Measurements from ENCODE around the gene EFS.

Gene EFS

DNA sequence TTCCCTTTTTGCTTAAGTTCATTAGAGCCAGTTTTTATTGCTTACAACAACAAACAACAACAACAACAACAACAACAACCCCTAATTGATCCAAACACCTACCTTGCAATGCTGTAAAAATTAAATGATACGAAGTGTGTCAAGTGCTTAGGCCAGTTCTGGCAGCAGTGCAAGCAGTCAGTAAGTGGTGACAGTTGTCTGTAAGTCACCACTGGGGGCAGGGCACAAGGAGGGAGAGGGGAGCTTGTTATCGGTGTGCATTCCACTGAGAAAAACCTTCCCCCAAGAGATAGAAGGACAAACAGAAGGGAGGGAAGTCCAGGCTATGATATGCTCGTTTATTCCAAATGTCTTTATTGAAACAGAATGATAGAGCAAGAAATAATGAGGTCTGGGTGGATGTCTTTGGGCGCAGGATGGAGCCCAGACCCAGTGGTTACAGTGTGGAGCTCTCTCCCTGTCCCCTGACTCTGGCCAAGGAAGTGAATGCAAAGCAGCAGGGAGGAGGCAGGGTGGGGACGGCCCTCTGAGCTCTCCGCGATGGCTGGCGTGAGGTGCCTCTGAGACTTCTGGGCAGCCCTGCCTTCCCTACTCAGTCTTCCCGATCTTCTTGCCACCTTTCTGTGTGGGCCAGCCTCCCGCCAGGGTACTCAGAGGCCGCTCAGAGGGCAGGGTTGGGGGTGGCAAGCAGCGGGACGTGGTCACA lies 18.8 kb downstream of the EFS start:
- no peak overlapping the region for H3K4me3 ChIP-seq (ENCODE audit: low read depth, low read length)
- DNase-seq (ENCODE audit: low read depth, low spot score) = no peak
- CTCF ChIA-PET = interaction anchor here (1.2 to 2.6 kb wide), 10 partner anchors 8 to 37 kb away, joined by 3 to 12 read pairs (median 7); no protein-coding TSS in a partner anchor
- TF ChIP-seq, protein P1, sequence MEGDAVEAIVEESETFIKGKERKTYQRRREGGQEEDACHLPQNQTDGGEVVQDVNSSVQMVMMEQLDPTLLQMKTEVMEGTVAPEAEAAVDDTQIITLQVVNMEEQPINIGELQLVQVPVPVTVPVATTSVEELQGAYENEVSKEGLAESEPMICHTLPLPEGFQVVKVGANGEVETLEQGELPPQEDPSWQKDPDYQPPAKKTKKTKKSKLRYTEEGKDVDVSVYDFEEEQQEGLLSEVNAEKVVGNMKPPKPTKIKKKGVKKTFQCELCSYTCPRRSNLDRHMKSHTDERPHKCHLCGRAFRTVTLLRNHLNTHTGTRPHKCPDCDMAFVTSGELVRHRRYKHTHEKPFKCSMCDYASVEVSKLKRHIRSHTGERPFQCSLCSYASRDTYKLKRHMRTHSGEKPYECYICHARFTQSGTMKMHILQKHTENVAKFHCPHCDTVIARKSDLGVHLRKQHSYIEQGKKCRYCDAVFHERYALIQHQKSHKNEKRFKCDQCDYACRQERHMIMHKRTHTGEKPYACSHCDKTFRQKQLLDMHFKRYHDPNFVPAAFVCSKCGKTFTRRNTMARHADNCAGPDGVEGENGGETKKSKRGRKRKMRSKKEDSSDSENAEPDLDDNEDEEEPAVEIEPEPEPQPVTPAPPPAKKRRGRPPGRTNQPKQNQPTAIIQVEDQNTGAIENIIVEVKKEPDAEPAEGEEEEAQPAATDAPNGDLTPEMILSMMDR (IDR thresholded peaks at IDR 0.05; ENCODE audit: insufficient read depth, low read length, missing control alignments) = no peak
- POLR2A ChIA-PET = interaction anchor here (0.7 kb wide), 1 partner anchor 9 kb away, joined by 3 read pairs; no protein-coding TSS in a partner anchor

DNA sequence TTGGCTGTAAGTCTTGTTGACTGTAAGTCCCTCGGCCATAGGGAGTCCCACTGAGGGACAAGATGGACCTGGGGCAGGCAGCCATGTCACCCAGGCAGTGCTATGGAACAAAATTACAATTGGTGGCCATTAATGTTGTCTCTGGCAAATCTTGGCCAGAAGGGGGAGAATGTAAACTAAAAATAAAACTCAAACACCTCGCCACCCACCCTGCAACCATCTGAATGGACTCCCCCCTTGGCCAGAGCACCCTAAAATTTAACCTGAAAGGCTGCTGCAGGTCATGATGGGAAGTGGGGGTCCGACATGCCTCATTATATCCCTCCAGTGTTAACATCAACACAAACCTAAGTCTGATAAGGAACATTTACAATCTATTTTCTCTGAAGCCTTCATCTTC lies 20.5 kb downstream of the EFS start:
- ChIA-PET CTCF (interaction anchor here (0.7 to 2.6 kb wide), 11 partner anchors 9 to 36 kb away, joined by 3 to 12 read pairs (median 5); partner anchors contain the start of gene SLC22A17), POLR2A (interaction anchor here (1.3 kb wide), 1 partner anchor 8 kb away, joined by 4 read pairs; the partner anchor contains the start of gene SLC22A17)
- TF ChIP-seq, protein P1 (IDR thresholded peaks at IDR 0.05; ENCODE audit: insufficient read depth, low read length, missing control alignments) = no peak
- DNase-seq (ENCODE audit: low read depth, low spot score) = no peak
- no peak overlapping the region for H3K4me3 ChIP-seq (ENCODE audit: low read depth, low read length)

DNA sequence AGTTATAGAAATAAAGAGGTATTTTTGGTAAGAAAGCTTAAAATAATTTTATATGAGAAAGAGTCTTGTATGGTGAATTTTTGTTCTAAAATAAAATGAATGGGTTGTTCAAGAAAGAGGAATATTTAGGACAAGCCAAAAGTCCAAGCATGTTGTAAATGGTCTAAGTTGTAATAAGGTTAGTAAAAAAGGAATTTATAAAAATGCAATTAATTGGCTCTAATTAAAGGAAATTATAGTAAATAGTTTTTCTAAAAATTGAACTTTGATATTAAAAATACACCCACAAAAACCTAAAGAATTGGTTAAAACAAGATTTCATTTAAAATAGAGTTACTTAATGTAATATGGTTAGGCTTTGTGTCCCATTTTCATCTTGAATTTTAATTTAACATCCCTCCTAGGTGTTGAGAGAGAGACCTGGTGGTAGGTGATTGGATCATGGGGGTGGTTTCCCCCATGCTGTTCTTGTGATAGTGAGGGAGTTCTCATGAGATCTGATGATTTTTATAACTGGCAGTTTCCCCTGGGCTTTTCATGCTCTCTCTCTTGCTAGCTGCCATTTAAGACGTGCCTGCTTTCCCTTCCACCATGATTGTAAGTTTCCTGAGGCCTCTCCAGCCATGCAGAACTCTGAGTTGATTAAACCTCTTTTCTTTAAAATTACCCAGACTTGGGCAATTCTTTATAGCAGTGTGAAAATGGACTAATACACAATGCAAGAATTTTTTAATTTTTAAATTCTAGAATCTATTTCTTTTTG lies 25.3 kb downstream of the EFS start:
- TF ChIP-seq, protein P1 (IDR thresholded peaks at IDR 0.05; ENCODE audit: insufficient read depth, low read length, missing control alignments) = no peak
- ChIA-PET CTCF (interaction anchor here (0.6 to 3.0 kb wide), 4 partner anchors 11 to 40 kb away, joined by 3 to 24 read pairs (median 4); partner anchors contain the start of gene SLC22A17), POLR2A (no interaction called here)
- DNase-seq (ENCODE audit: low read depth, low spot score) = no peak
- no peak overlapping the region for H3K4me3 ChIP-seq (ENCODE audit: low read depth, low read length)

DNA sequence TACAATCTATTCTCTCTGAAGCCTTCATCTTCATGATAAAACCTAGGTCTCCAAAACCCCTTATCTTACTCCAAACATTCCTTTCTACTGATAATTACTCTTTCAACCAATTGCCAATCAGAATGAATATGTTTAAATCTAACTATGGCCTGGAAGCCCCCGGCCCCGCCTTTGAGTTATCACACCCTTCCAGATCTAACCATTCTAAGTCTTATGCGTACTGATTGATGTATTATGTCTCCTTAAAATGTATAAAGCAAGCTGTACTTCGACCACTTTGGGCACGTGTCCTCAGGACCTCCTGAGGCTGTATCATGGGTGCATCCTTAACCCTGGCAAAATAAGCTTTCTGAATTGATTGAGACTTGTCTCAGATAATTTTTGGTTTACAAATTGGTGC lies 29.3 kb downstream of the EFS start:
- POLR2A ChIA-PET = no interaction called here
- CTCF ChIA-PET = interaction anchor here (1.4 to 18.0 kb wide), 3 partner anchors 10 to 43 kb away, joined by 8 to 303 read pairs (median 9); partner anchors contain the start of genes CMTM5 and SLC22A17
- no peak overlapping the region for H3K4me3 ChIP-seq (ENCODE audit: low read depth, low read length)
- no peak for DNase-seq (ENCODE audit: low read depth, low spot score)
- TF ChIP-seq, protein P1 (IDR thresholded peaks at IDR 0.05; ENCODE audit: insufficient read depth, low read length, missing control alignments) = no peak

DNA sequence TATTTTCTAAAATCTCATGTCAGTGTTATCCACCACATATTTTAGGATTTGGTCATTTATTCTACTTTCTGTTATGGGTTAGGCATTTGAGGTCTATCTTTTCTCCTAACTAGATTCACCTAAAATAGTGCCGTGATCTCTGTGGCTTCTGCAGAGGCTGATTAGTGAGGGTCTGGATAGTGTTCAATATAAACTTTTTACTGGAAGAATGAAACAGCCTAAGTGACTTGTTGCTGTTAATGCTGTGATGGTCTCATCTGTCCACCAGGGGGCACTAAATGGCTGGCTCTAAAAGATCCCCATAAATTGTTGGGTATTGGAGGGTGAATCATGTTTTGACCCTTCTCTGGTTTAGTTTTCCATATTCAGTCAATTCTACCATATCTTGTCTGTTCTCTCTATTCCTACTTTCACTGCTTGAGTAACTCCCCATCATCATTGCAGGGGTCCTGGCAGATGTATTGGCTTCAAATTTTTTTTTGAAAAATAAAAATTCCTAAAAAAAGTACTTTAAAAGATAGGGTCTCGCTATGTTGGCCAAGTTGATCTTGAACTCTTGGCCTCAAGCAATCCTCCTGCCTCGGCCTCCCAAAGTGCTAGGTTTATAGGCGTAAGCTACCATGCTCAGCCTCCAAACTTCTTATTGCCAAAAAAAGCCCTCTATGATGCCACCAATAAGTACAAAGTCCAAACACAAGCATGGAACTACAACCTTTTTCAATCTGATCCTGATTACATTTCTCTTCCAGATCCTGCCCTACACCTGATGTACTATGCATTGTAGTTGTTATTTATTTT lies 36.8 kb downstream of the EFS start:
- H3K4me3 ChIP-seq (ENCODE audit: low read depth, low read length) = no peak overlapping the region
- DNase-seq (ENCODE audit: low read depth, low spot score) = no peak
- POLR2A ChIA-PET = interaction anchor here (1.8 kb wide), 1 partner anchor 52 kb away, joined by 9 read pairs; no protein-coding TSS in a partner anchor
- TF ChIP-seq, protein P1 (IDR thresholded peaks at IDR 0.05; ENCODE audit: insufficient read depth, low read length, missing control alignments) = peak; percentile 73
- CTCF ChIA-PET = interaction anchor here (0.6 to 18.0 kb wide), 18 partner anchors 10 to 388 kb away, joined by 3 to 303 read pairs (median 4); partner anchors contain the start of genes CMTM5, IL25 and SLC22A17

Measured in AG04449 (cell line).